CD14-positive monocyte (primary cell): ENCODE measurements around the gene EGF. TPM values are rescaled to one million over a fixed set of nuclear protein-coding genes. Genes with fewer than 3 reads are reported as not detected.

Experiments used
- DNase-seq, 3 donors: peaks; one replicate each; pipeline ENCODE4 v3.0.0-alpha.2; 2011 to 2022
- H2AFZ ChIP-seq: 2 replicates; pipeline ENCODE4 v1.6.0; 2012; ENCODE audit warnings: mild to moderate bottlenecking, low read depth, low read length, inconsistent platforms; ENCODE audit not compliant: insufficient read depth, poor library complexity, severe bottlenecking
- H3K27ac ChIP-seq, 2 donors: 1 replicate in 1 of 2; 2 replicates in 1 of 2; pipeline ENCODE4 v1.5.1; 2012 to 2013; ENCODE audit warnings: low read length in 2 of 2, control low read depth in 1 of 2, inconsistent platforms in 1 of 2, low read depth in 1 of 2, mild to moderate bottlenecking in 1 of 2
- H3K27me3 ChIP-seq, 2 donors: one replicate each; pipeline versions ENCODE4 v1.6.0 to v1.6.1; 2011 to 2013; ENCODE audit warnings: low read length in 2 of 2; ENCODE audit not compliant: control insufficient read depth in 2 of 2, insufficient read depth in 2 of 2
- H3K36me3 ChIP-seq, 2 donors: replicated peaks in 1 of 2; 1 replicate in 1 of 2; 2 replicates in 1 of 2; pipeline versions ENCODE4 v1.5.1 to v1.6.1; 2012 to 2013; ENCODE audit warnings: low read length in 2 of 2, control low read depth in 1 of 2, inconsistent platforms in 1 of 2, mild to moderate bottlenecking in 1 of 2; ENCODE audit not compliant: insufficient read depth in 2 of 2, control insufficient read depth in 1 of 2
- H3K4me1 ChIP-seq, 2 donors: 1 replicate in 1 of 2; 2 replicates in 1 of 2; pipeline versions ENCODE4 v1.5.1 to v1.6.1; 2012 to 2013; ENCODE audit warnings: low read length in 2 of 2, control low read depth in 1 of 2, inconsistent platforms in 1 of 2, mild to moderate bottlenecking in 1 of 2, moderate library complexity in 1 of 2; ENCODE audit not compliant: insufficient read depth in 2 of 2, control insufficient read depth in 1 of 2
- H3K4me2 ChIP-seq: replicated peaks from 2 replicates; pipeline ENCODE3; 2012; ENCODE audit warnings: low read length, moderate library complexity, mild to moderate bottlenecking; ENCODE audit not compliant: poor library complexity, severe bottlenecking; ENCODE audit errors: extremely low read depth
- H3K4me3 ChIP-seq, 3 experiments: fragments of 200-600 bp in 1 of 3; sonication (generic) in 1 of 3; replicated peaks in 1 of 3; 1 replicate in 2 of 3; 2 replicates in 1 of 3; pipeline ENCODE4 v1.5.1; 2011 to 2013; ENCODE audit warnings: low read length in 3 of 3, mild to moderate bottlenecking in 3 of 3, control low read depth in 2 of 3, low read depth in 2 of 3, inconsistent platforms in 1 of 3, moderate library complexity in 1 of 3
- H3K79me2 ChIP-seq: 2 replicates; pipeline ENCODE4 v1.6.0; 2012; ENCODE audit warnings: mild to moderate bottlenecking, control low read depth, inconsistent platforms, low read length, moderate library complexity; ENCODE audit not compliant: insufficient read depth
- H3K9ac ChIP-seq: 2 replicates; pipeline ENCODE4 v1.6.0; 2017; ENCODE audit warnings: low read length, mild to moderate bottlenecking; ENCODE audit not compliant: insufficient read depth, poor library complexity, severe bottlenecking
- H3K9me3 ChIP-seq, 2 donors: replicated peaks in 1 of 2; 1 replicate in 1 of 2; 2 replicates in 1 of 2; pipeline versions ENCODE4 v1.5.1 to v1.6.1; 2012 to 2013; ENCODE audit warnings: low read length in 2 of 2, control low read depth in 1 of 2; ENCODE audit not compliant: control insufficient read depth in 1 of 2, insufficient read depth in 1 of 2
- H4K20me1 ChIP-seq: 2 replicates; pipeline ENCODE4 v1.6.0; 2012; ENCODE audit warnings: mild to moderate bottlenecking, low read length, control low read depth, moderate library complexity; ENCODE audit not compliant: insufficient read depth
- H3K27ac Mint-ChIP-seq, 7 donors: one replicate each; pipeline ENCODE4 v1.8.0; 2020; ENCODE audit warnings: mild to moderate bottlenecking in 7 of 7, mixed read lengths in 7 of 7, moderate library complexity in 6 of 7, inconsistent platforms in 2 of 7
- H3K27me3 Mint-ChIP-seq, 3 donors: one replicate each; pipeline ENCODE4 v1.8.0; 2021 to 2022; ENCODE audit warnings: low read depth in 3 of 3, mild to moderate bottlenecking in 3 of 3, mixed read lengths in 3 of 3, moderate library complexity in 3 of 3, inconsistent platforms in 1 of 3
- H3K36me3 Mint-ChIP-seq, 2 donors: one replicate each; pipeline ENCODE4 v1.8.0; 2020; ENCODE audit warnings: mixed read lengths in 2 of 2, inconsistent platforms in 1 of 2, mild to moderate bottlenecking in 1 of 2
- H3K4me1 Mint-ChIP-seq: one replicate; pipeline ENCODE4 v1.8.0; 2020; ENCODE audit warnings: mild to moderate bottlenecking, mixed read lengths
- H3K4me3 Mint-ChIP-seq, 2 donors: one replicate each; pipeline ENCODE4 v1.8.0; 2020; ENCODE audit warnings: mild to moderate bottlenecking in 2 of 2, mixed read lengths in 2 of 2, moderate library complexity in 1 of 2
- H3K9me3 Mint-ChIP-seq, 7 donors: one replicate each; pipeline ENCODE4 v1.8.0; 2020 to 2022; ENCODE audit warnings: mixed read lengths in 7 of 7, mild to moderate bottlenecking in 6 of 7, moderate library complexity in 6 of 7, inconsistent platforms in 2 of 7
- CTCF ChIP-seq: fragments of 200-600 bp; IDR thresholded peaks from one replicate; pipeline ENCODE4 v1.8.0; 2022; ENCODE audit warnings: antibody characterized with exemption, mild to moderate bottlenecking
- WGBS: methylation state at CpG from one replicate; pipeline ENCODE4 v1.1.5; 2013; ENCODE audit warnings: missing lambda C conversion rate; ENCODE audit not compliant: insufficient coverage; 5-methylcytosine and 5-hydroxymethylcytosine counted together
- intact Hi-C, 2 donors: fragments of 100-400 bp; cut with micrococcal nuclease; formaldehyde crosslinking; loops; one replicate each; pipeline versions ENCODE4 v1.15.0 to v1.15.1; 2023
- polyA plus RNA-seq, 3 donors: library from polyadenylated mRNA; depleted of rRNA in 1 of 3; unstranded in 2 of 3; stranded (reverse) in 1 of 3; fragments of 300-500 nt in 2 of 3; fragments of >200 nt in 1 of 3; fragmentation: Illumina TruSeq in 2 of 3; gene quantifications; 1 replicate in 2 of 3; 2 replicates in 1 of 3; pipeline ENCODE4 v1.2.3, GENCODE V29; 2012 to 2021

The EGF gene
- polyA plus RNA-seq, 3 donors: 0.17 to 4.8 TPM; not detected in 1

GRCh38 chr4:110046588-110047049 lies 133.9 kb downstream of the EGF start:
- H3K9me3 Mint-ChIP-seq: peaks cover 0 to 2% (median 0%) of the 10 kb centered on the region in 7 donors
- 97% methylated on average over 4 of the region's 5 CpGs for WGBS

More at GRCh38 chr4:110046588-110047049, 133.9 kb downstream of the EGF start:
- no peak overlapping the region for H2AFZ ChIP-seq
- H3K79me2 ChIP-seq: no peaks in the 10 kb centered on the region
- H3K9ac ChIP-seq: no peak overlapping the region
- DNase-seq: no peak
- H3K4me1 ChIP-seq: no peaks in the 10 kb centered on the region
- peaks cover 4 to 6% of the 10 kb centered on the region in 2 donors for H3K36me3 Mint-ChIP-seq
- H3K4me1 Mint-ChIP-seq: peaks cover 3% of the 10 kb centered on the region
- H3K27ac ChIP-seq: no peak overlapping the region
- peaks cover 49 to 71% (median 51%) of the 10 kb centered on the region in 3 donors for H3K27me3 Mint-ChIP-seq
- H3K36me3 ChIP-seq: no peaks in the 10 kb centered on the region
- no peak overlapping the region for H3K27ac Mint-ChIP-seq
- peak overlapping the region in 1 of 2 donors; percentile 53 for H3K4me3 Mint-ChIP-seq
- H3K27me3 ChIP-seq: peaks cover 70 to 79% of the 10 kb centered on the region in 2 donors
- no peak overlapping the region for H3K4me3 ChIP-seq
- no peak for TF ChIP-seq CTCF
- H3K9me3 ChIP-seq: no peaks in the 10 kb centered on the region
- no peak overlapping the region for H3K4me2 ChIP-seq
- no peaks in the 10 kb centered on the region for H4K20me1 ChIP-seq
- intact Hi-C loops: no loop called here
